ENCODE measurements around the gene PET100.

The PET100 gene

DNA sequence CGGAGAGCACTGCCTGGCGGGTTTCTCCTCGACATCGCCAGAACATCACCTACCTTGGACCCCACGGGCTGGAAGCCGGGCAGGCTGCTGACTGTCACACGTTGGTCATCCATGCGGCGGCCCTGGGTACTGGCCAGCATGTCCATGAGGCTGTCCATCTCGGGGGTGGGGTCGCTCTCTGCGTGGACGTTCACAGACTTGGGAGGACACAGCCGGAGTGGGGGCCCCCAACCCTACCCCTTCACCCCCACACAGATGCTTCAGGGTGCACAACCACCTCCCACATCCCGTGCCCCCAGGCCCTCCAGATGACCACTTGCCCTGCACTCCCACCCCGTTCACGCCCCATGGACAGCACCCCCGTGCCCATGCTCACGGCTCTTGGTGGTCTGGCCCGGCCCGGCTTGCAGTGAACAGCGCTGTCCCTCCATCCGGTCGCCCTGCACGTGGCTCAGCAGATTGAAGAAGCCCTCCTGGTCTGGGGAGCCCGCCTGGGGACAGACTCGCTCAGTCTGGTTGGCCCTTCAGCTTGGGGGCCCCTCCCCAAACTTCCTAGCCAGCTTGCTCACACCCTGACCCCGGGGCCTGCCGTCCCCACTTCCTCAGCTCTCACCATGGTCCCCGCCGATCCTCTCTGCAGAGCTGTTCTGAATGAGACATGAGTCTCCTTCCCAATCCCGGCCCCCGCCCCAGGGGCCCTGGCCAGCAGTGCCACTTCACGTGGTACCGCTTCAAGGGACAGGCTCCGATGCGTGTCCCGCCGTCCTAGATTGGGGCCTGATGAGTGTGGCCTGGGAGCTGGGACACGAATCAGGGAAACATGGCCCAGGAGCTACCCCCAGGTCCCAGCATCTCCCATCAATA is 3.0 kb downstream of the PET100 start:
- H3K4me1 ChIP-seq (ENCODE audit: insufficient read depth, low read length, severe bottlenecking), result peaks cover 29% of the 10 kb centered on the region

GRCh38 chr19:7633698-7634097 is 4.1 kb downstream of the PET100 start, which contains the start of gene PCP2:
Gene PCP2, minus strand, starts transcription at chr19:7633719. Its CDS starts 262 bp downstream, at chr19:7633457.
- TF ChIP-seq, protein P1, sequence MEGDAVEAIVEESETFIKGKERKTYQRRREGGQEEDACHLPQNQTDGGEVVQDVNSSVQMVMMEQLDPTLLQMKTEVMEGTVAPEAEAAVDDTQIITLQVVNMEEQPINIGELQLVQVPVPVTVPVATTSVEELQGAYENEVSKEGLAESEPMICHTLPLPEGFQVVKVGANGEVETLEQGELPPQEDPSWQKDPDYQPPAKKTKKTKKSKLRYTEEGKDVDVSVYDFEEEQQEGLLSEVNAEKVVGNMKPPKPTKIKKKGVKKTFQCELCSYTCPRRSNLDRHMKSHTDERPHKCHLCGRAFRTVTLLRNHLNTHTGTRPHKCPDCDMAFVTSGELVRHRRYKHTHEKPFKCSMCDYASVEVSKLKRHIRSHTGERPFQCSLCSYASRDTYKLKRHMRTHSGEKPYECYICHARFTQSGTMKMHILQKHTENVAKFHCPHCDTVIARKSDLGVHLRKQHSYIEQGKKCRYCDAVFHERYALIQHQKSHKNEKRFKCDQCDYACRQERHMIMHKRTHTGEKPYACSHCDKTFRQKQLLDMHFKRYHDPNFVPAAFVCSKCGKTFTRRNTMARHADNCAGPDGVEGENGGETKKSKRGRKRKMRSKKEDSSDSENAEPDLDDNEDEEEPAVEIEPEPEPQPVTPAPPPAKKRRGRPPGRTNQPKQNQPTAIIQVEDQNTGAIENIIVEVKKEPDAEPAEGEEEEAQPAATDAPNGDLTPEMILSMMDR (IDR thresholded peaks at IDR 0.05; ENCODE audit: low read length), result no peak
- no peak for TF ChIP-seq EZH2 (IDR thresholded peaks at IDR 0.05; ENCODE audit: borderline replicate concordance, low read length)
- no peak within 1 kb of the TSS for H3K4me3 ChIP-seq (ENCODE audit: low read depth, low read length, poor library complexity, severe bottlenecking)
- H3K79me2 ChIP-seq (ENCODE audit: insufficient read depth, low read length), result peaks cover 16% of the 10 kb centered on the region
- H3K4me1 ChIP-seq (ENCODE audit: insufficient read depth, low read length, severe bottlenecking), result peaks cover 26% of the 10 kb centered on the region
- H3K27me3 ChIP-seq (ENCODE audit: insufficient read depth, low read length), result no peaks in the 10 kb centered on the region
- no peaks in the 10 kb centered on the region; the same call in 1 of the 2 replicates for H3K36me3 ChIP-seq (ENCODE audit: insufficient read depth, low read length)
- H3K27ac ChIP-seq (ENCODE audit: low read depth, low read length, poor library complexity, severe bottlenecking), result no peak within 1 kb of the TSS
- no peak within 1 kb of the TSS for H2AFZ ChIP-seq (ENCODE audit: low read length)
- H4K20me1 ChIP-seq (ENCODE audit: insufficient read depth, low read length), result no peaks in the 10 kb centered on the region
- H3K9me2 ChIP-seq (ENCODE audit: low read depth, low read length), result no peaks in the 10 kb centered on the region
- H3K9me3 ChIP-seq (ENCODE audit: low read length), result no peaks in the 10 kb centered on the region
- H3K9ac ChIP-seq (ENCODE audit: low read length), result no peak within 1 kb of the TSS
- no peak within 1 kb of the TSS for H3K4me2 ChIP-seq (ENCODE audit: low read length)
- no peaks in the 10 kb centered on the region; the same call in 1 of the 2 replicates for H3F3A ChIP-seq (ENCODE audit: insufficient read depth, low read length)

More for the DNA sequence above, 3.0 kb downstream of the PET100 start:
- Histone ChIP-seq H3K4me2 (ENCODE audit: low read length) (no peak overlapping the region), H3K9me3 (ENCODE audit: low read length) (no peaks in the 10 kb centered on the region), H3F3A (ENCODE audit: insufficient read depth, low read length) (no peaks in the 10 kb centered on the region), H2AFZ (ENCODE audit: low read length) (no peak overlapping the region), H3K9ac (ENCODE audit: low read length) (no peak overlapping the region), H3K27ac (ENCODE audit: low read depth, low read length, poor library complexity, severe bottlenecking) (no peak overlapping the region), H3K27me3 (ENCODE audit: insufficient read depth, low read length) (no peaks in the 10 kb centered on the region), H4K20me1 (ENCODE audit: insufficient read depth, low read length) (no peaks in the 10 kb centered on the region), H3K9me2 (ENCODE audit: low read depth, low read length) (no peaks in the 10 kb centered on the region), H3K4me3 (ENCODE audit: low read depth, low read length, poor library complexity, severe bottlenecking) (no peak overlapping the region), H3K36me3 (ENCODE audit: insufficient read depth, low read length) (peaks cover 4% of the 10 kb centered on the region), H3K79me2 (ENCODE audit: insufficient read depth, low read length) (peaks cover 27% of the 10 kb centered on the region)
- TF ChIP-seq EZH2 (IDR thresholded peaks at IDR 0.05; ENCODE audit: borderline replicate concordance, low read length), result no peak
- TF ChIP-seq, protein P1 (IDR thresholded peaks at IDR 0.05; ENCODE audit: low read length), result no peak

GRCh38 chr19:7635670-7636069 is 6.1 kb downstream of the PET100 start:
- Histone ChIP-seq H4K20me1 (ENCODE audit: insufficient read depth, low read length) (no peaks in the 10 kb centered on the region), H3K36me3 (ENCODE audit: insufficient read depth, low read length) (no peaks in the 10 kb centered on the region; the same call in 1 of the 2 replicates), H2AFZ (ENCODE audit: low read length) (no peak overlapping the region), H3K9me2 (ENCODE audit: low read depth, low read length) (no peaks in the 10 kb centered on the region), H3K27ac (ENCODE audit: low read depth, low read length, poor library complexity, severe bottlenecking) (no peak overlapping the region), H3K4me2 (ENCODE audit: low read length) (no peak overlapping the region), H3K9ac (ENCODE audit: low read length) (no peak overlapping the region), H3K27me3 (ENCODE audit: insufficient read depth, low read length) (no peaks in the 10 kb centered on the region), H3F3A (ENCODE audit: insufficient read depth, low read length) (no peaks in the 10 kb centered on the region; the same call in 1 of the 2 replicates), H3K79me2 (ENCODE audit: insufficient read depth, low read length) (no peaks in the 10 kb centered on the region), H3K4me3 (ENCODE audit: low read depth, low read length, poor library complexity, severe bottlenecking) (no peak overlapping the region), H3K4me1 (ENCODE audit: insufficient read depth, low read length, severe bottlenecking) (peaks cover 17% of the 10 kb centered on the region), H3K9me3 (ENCODE audit: low read length) (no peaks in the 10 kb centered on the region)
- TF ChIP-seq, protein P1 (IDR thresholded peaks at IDR 0.05; ENCODE audit: low read length), result no peak
- no peak for TF ChIP-seq EZH2 (IDR thresholded peaks at IDR 0.05; ENCODE audit: borderline replicate concordance, low read length)

Data from OCI-LY1 (cell line).